Gastroesophageal sphincter (tissue), 4 donors: ENCODE measurements around the gene ZNF750. TPM values are rescaled to one million over a fixed set of nuclear protein-coding genes. Genes with fewer than 3 reads are reported as not detected.
A peak's percentile ranks its signal among the peaks of the same experiment; 100 is the strongest.

Source experiments
- ATAC-seq: fragments of 150-250 bp; one replicate; pipeline ENCODE4 v1.9.1; 2016; ENCODE audit warnings: mild to moderate bottlenecking, moderate library complexity
- H3K27ac ChIP-seq, 4 donors: fragments of 200-600 bp; sonication (generic) in 3 of 4; 1 replicate in 3 of 4; 2 replicates in 1 of 4; pipeline ENCODE4 v1.5.1; 2016 to 2019
- H3K27me3 ChIP-seq: fragments of 200-600 bp; sonication (generic); one replicate; pipeline ENCODE4 v1.5.1; 2019
- H3K36me3 ChIP-seq, 2 donors: fragments of 200-600 bp; sonication (generic); one replicate each; pipeline ENCODE4 v1.5.1; 2019; ENCODE audit warnings: control low read depth in 1 of 2
- H3K4me1 ChIP-seq, 3 donors: fragments of 200-600 bp; sonication (generic); 1 replicate in 2 of 3; 2 replicates in 1 of 3; pipeline ENCODE4 v1.5.1; 2016 to 2019; ENCODE audit warnings: control low read depth in 2 of 3
- H3K4me3 ChIP-seq, 2 donors: fragments of 200-600 bp; sonication (generic); one replicate each; pipeline ENCODE4 v1.5.1; 2019; ENCODE audit warnings: mild to moderate bottlenecking in 1 of 2, moderate library complexity in 1 of 2
- H3K9me3 ChIP-seq, 3 donors: fragments of 200-600 bp; sonication (generic); one replicate each; pipeline ENCODE4 v1.5.1; 2017 to 2019; ENCODE audit warnings: control low read depth in 2 of 3
- CTCF ChIP-seq, 4 experiments: fragments of 200-600 bp in 2 of 4; fragments of 450-650 bp in 2 of 4; sonication (generic) in 1 of 4; IDR thresholded peaks; one replicate each; pipeline ENCODE4 v1.5.1; 2017 to 2019; ENCODE audit warnings: antibody characterized with exemption in 4 of 4, mild to moderate bottlenecking in 2 of 4, moderate library complexity in 2 of 4
- EP300 ChIP-seq: sonication (generic); formaldehyde crosslinking; IDR thresholded peaks from one replicate; pipeline ENCODE4 v1.6.1; 2017; ENCODE audit warnings: antibody characterized with exemption, mild to moderate bottlenecking
- POLR2A ChIP-seq, 2 donors: fragments of 450-650 bp; IDR thresholded peaks; one replicate each; pipeline ENCODE4 v1.6.1; 2017; ENCODE audit warnings: antibody characterized with exemption in 2 of 2, mild to moderate bottlenecking in 2 of 2, moderate library complexity in 1 of 2
- POLR2AphosphoS5 ChIP-seq: sonication (generic); formaldehyde crosslinking; IDR thresholded peaks from one replicate; pipeline ENCODE4 v1.6.1; 2017; ENCODE audit warnings: antibody characterized with exemption
- WGBS, 2 donors: methylation state at CpG; one replicate each; pipeline ENCODE4 v1.1.5; 2018; ENCODE audit warnings: low coverage in 1 of 2; 5-methylcytosine and 5-hydroxymethylcytosine counted together
- total RNA-seq, 4 donors: library from RNA; depleted of rRNA; stranded (reverse); fragments of >200 nt; gene quantifications; one replicate each; pipeline ENCODE4 v1.1.0, GENCODE V29; 2016

ZNF750 gene
- total RNA-seq, 4 donors from 2014 or later = 0.46 to 1.6 (median 1.1) TPM; not detected in 1

- Histone ChIP-seq H3K27me3 (no peaks in the 10 kb centered on the region), H3K4me1 (peaks cover 0 to under 1% (median 0%) of the 10 kb centered on the region in 3 donors)
Measured at GRCh38 chr17:82854226-82854625, 14.4 kb upstream of the ZNF750 start.

GRCh38 chr17:82851381-82851780 lies 11.6 kb upstream of the ZNF750 start:
- no peaks in the 10 kb centered on the region for H3K9me3 ChIP-seq
- no peak overlapping the region for H3K4me3 ChIP-seq
- WGBS, 2 donors = 79 to 88% methylated on average over 9 to 10 of the region's 12 CpGs
- no peak overlapping the region for H3K27ac ChIP-seq
- no peak for TF ChIP-seq POLR2AphosphoS5
- no peak for TF ChIP-seq POLR2A (IDR thresholded peaks at IDR 0.05)
- TF ChIP-seq EP300 = no peak
- TF ChIP-seq CTCF (IDR thresholded peaks at IDR 0.05) = no peak
- no peaks in the 10 kb centered on the region for H3K27me3 ChIP-seq
- ATAC-seq = no peak
- peaks cover 0 to 5% (median 0%) of the 10 kb centered on the region in 3 donors for H3K4me1 ChIP-seq
- peaks cover 0 to 21% of the 10 kb centered on the region in 2 donors for H3K36me3 ChIP-seq

More at GRCh38 chr17:82854226-82854625, 14.4 kb upstream of the ZNF750 start:
- 91% methylated on average over 10 of the region's 11 CpGs; no CpG with 5 or more reads in 1 of the 2 donors for WGBS, 2 donors
- Histone ChIP-seq H3K9me3 (no peaks in the 10 kb centered on the region), H3K4me3 (no peak overlapping the region), H3K27ac (no peak overlapping the region), H3K36me3 (peaks cover 0 to 14% of the 10 kb centered on the region in 2 donors)
- TF ChIP-seq POLR2A (IDR thresholded peaks at IDR 0.05) (no peak), CTCF (IDR thresholded peaks at IDR 0.05) (no peak), POLR2AphosphoS5 (no peak), EP300 (no peak)
- ATAC-seq = no peak

- no peaks in the 10 kb centered on the region for H3K9me3 ChIP-seq
- TF ChIP-seq POLR2A (IDR thresholded peaks at IDR 0.05) = no peak
- TF ChIP-seq CTCF (IDR thresholded peaks at IDR 0.05) = no peak
- no peak for TF ChIP-seq EP300
- TF ChIP-seq POLR2AphosphoS5 = no peak
- no peak overlapping the region for H3K4me3 ChIP-seq
- no peaks in the 10 kb centered on the region for H3K27me3 ChIP-seq
- H3K4me1 ChIP-seq = peaks cover 0 to 8% (median 0%) of the 10 kb centered on the region in 3 donors
- ATAC-seq = no peak
- H3K36me3 ChIP-seq = peaks cover 0 to 17% of the 10 kb centered on the region in 2 donors
- H3K27ac ChIP-seq = no peak overlapping the region
- 88 to 95% methylated on average over 10 to 23 of the region's 33 CpGs for WGBS, 2 donors
Measured at GRCh38 chr17:82849076-82849945, 9.5 kb upstream of the ZNF750 start.

- Histone ChIP-seq H3K27ac (peak overlapping the region in 3 of 4 donors; percentile 51 to 66 (median 63)), H3K27me3 (no peaks in the 10 kb centered on the region), H3K9me3 (no peaks in the 10 kb centered on the region), H3K36me3 (peaks cover 0 to 15% of the 10 kb centered on the region in 2 donors), H3K4me3 (peak overlapping the region in 1 of 2 donors; percentile 33), H3K4me1 (peaks cover 0 to 8% (median 0%) of the 10 kb centered on the region in 3 donors)
- 77% methylated on average over 6 of the region's 23 CpGs; no CpG with 5 or more reads in 1 of the 2 donors for WGBS, 2 donors
- ATAC-seq = no peak
- no peak for TF ChIP-seq POLR2AphosphoS5
- TF ChIP-seq CTCF (IDR thresholded peaks at IDR 0.05) = no peak
- no peak for TF ChIP-seq EP300
- TF ChIP-seq POLR2A (IDR thresholded peaks at IDR 0.05) = no peak
Measured at GRCh38 chr17:82848022-82848592, 8.3 kb upstream of the ZNF750 start.
